HepG2 (cell line): ENCODE results near the gene ABHD17A. TPM values are rescaled to one million over a fixed set of nuclear protein-coding genes. Genes with fewer than 3 reads are reported as not detected.

Source experiments
- ARID4A ChIP-seq: sonication (generic); formaldehyde crosslinking; IDR thresholded peaks from 2 replicates; pipeline ENCODE4 v1.5.0; 2020; ENCODE audit warnings: mild to moderate bottlenecking, missing genetic modification reagents, borderline replicate concordance
- BCL6 ChIP-seq: IDR thresholded peaks from 2 replicates; pipeline ENCODE4 v1.6.1; 2016; ENCODE audit warnings: missing genetic modification reagents, missing compliant biosample characterization
- KDM4B ChIP-seq: sonication (generic); formaldehyde crosslinking; IDR thresholded peaks from 2 replicates; pipeline ENCODE4 v1.4.0; 2020; ENCODE audit warnings: missing genetic modification reagents
- MEIS2 ChIP-seq: sonication (generic); formaldehyde crosslinking; IDR thresholded peaks from 2 replicates; pipeline ENCODE4 v1.9.0; 2021; ENCODE audit warnings: mild to moderate bottlenecking, missing genetic modification reagents
- NAIF1 ChIP-seq: sonication (generic); formaldehyde crosslinking; IDR thresholded peaks from 2 replicates; pipeline ENCODE4 v1.5.0; 2020; ENCODE audit warnings: mild to moderate bottlenecking, missing genetic modification reagents, borderline replicate concordance
- NR1H2 ChIP-seq: sonication (generic); formaldehyde crosslinking; IDR thresholded peaks from 2 replicates; pipeline ENCODE4 v1.8.1; 2022; ENCODE audit warnings: low read depth, missing genetic modification reagents, borderline replicate concordance
- PHF20 ChIP-seq: sonication (generic); formaldehyde crosslinking; IDR thresholded peaks from 2 replicates; pipeline ENCODE4 v1.5.0; 2020; ENCODE audit warnings: mild to moderate bottlenecking, missing genetic modification reagents
- SIX1 ChIP-seq: sonication (generic); formaldehyde crosslinking; IDR thresholded peaks from 2 replicates; pipeline ENCODE4 v1.4.0; 2020; ENCODE audit warnings: missing genetic modification reagents, borderline replicate concordance
- SP140L ChIP-seq: sonication (generic); formaldehyde crosslinking; IDR thresholded peaks from 2 replicates; pipeline ENCODE4 v1.4.0; 2020; ENCODE audit warnings: missing genetic modification reagents, borderline replicate concordance
- TBX2 ChIP-seq: sonication (generic); formaldehyde crosslinking; IDR thresholded peaks from 2 replicates; pipeline ENCODE4 v1.5.0; 2020; ENCODE audit warnings: missing genetic modification reagents, mild to moderate bottlenecking, borderline replicate concordance
- TFAP4 ChIP-seq: sonication (generic); IDR thresholded peaks from 2 replicates; pipeline ENCODE4 v1.6.1; 2016; ENCODE audit warnings: low read depth, borderline replicate concordance
- TFE3 ChIP-seq: IDR thresholded peaks from 2 replicates; pipeline ENCODE4 v1.6.1; 2016
- ZEB1 ChIP-seq: IDR thresholded peaks from 2 replicates; pipeline ENCODE4 v1.6.1; 2012; ENCODE audit warnings: mild to moderate bottlenecking, low read depth, inconsistent platforms; ENCODE audit not compliant: insufficient replicate concordance
- ZNF24 ChIP-seq: fragments of 450-650 bp; IDR thresholded peaks from 2 replicates; pipeline ENCODE4 v1.6.1; 2017; ENCODE audit warnings: antibody characterized with exemption, mild to moderate bottlenecking
- ZNF251 ChIP-seq: sonication (generic); formaldehyde crosslinking; IDR thresholded peaks from 2 replicates; pipeline ENCODE4 v1.9.0; 2021; ENCODE audit warnings: mild to moderate bottlenecking, missing genetic modification reagents
- ZNF44 ChIP-seq: sonication (generic); formaldehyde crosslinking; IDR thresholded peaks from 2 replicates; pipeline ENCODE4 v1.5.1; 2020; ENCODE audit warnings: mild to moderate bottlenecking, missing genetic modification reagents
- ZNF550 ChIP-seq: sonication (generic); formaldehyde crosslinking; IDR thresholded peaks from 2 replicates; pipeline ENCODE4 v1.4.0; 2020; ENCODE audit warnings: mild to moderate bottlenecking, missing genetic modification reagents, borderline replicate concordance
- ZNF572 ChIP-seq: sonication (generic); formaldehyde crosslinking; IDR thresholded peaks from 2 replicates; pipeline ENCODE4 v1.5.1; 2020; ENCODE audit warnings: mild to moderate bottlenecking, missing genetic modification reagents
- ZNF574 ChIP-seq: sonication (generic); formaldehyde crosslinking; IDR thresholded peaks from 2 replicates; pipeline ENCODE4 v1.4.0; 2020; ENCODE audit warnings: missing genetic modification reagents
- ZNF768 ChIP-seq: sonication (generic); formaldehyde crosslinking; IDR thresholded peaks from 2 replicates; pipeline ENCODE4 v1.4.0; 2020; ENCODE audit warnings: missing genetic modification reagents
- ZSCAN31 ChIP-seq: sonication (generic); formaldehyde crosslinking; IDR thresholded peaks from 2 replicates; pipeline ENCODE4 v1.5.0; 2020; ENCODE audit warnings: low read depth, mild to moderate bottlenecking, missing genetic modification reagents
- polyA plus RNA-seq, 8 experiments: library from polyadenylated mRNA; depleted of rRNA in 3 of 8; stranded (reverse) in 7 of 8; unstranded in 1 of 8; fragments of >200 nt; fragmentation: Illumina TruSeq in 4 of 8; extraction: Trizol in 4 of 8; gene quantifications; 2 replicates each; pipeline versions ENCODE4 v1.2.1 to v1.2.3, GENCODE V29; 2011 to 2016; ENCODE audit warnings: low read depth in 4 of 8, missing spikeins in 1 of 8, mixed read lengths in 1 of 8; ENCODE audit not compliant: insufficient read depth in 1 of 8
- total RNA-seq, 5 experiments: library from RNA; depleted of rRNA; stranded (reverse); fragments of >200 nt; fragmentation: Illumina TruSeq; extraction: Trizol; gene quantifications; 2 replicates each; pipeline ENCODE4 v1.2.3, GENCODE V29; 2016; ENCODE audit warnings: low read depth in 1 of 5

ABHD17A gene
- total and polyA plus RNA-seq, 2 of the 13 experiments (the other 11 are each of a cell fraction or from before 2014, with no cell fraction given), result 27.7 to 40.8 TPM

GRCh38 chr19:1871140-1871597, 14.1 kb downstream of the ABHD17A start (continued):
- no peak for TF ChIP-seq ZNF550 (CRISPR knock-in tag)
- peak; percentile 83; the same call in 1 of the 2 replicates for TF ChIP-seq ARID4A (CRISPR knock-in tag)
- no peak for TF ChIP-seq SP140L
- TF ChIP-seq TFAP4, result no peak
- peak; percentile 95 for TF ChIP-seq TBX2 (CRISPR knock-in tag)
- TF ChIP-seq ZNF44 (CRISPR knock-in tag), result no peak
- TF ChIP-seq ZNF768 (CRISPR knock-in tag), result no peak; the same call in 1 of the 2 replicates
- no peak for TF ChIP-seq PHF20 (CRISPR knock-in tag)
- peak; percentile 62; the same call in 1 of the 2 replicates for TF ChIP-seq ZNF572 (CRISPR knock-in tag)
- peak; percentile 46; the same call in 1 of the 2 replicates for TF ChIP-seq BCL6
- no peak for TF ChIP-seq NAIF1 (CRISPR knock-in tag)
- TF ChIP-seq ZNF251 (CRISPR knock-in tag), result no peak
- TF ChIP-seq SIX1 (CRISPR knock-in tag), result 0 out of 2 replicates have a peak, but pooled peaks have one; percentile 50
- peak; percentile 73; the same call in 1 of the 2 replicates for TF ChIP-seq TFE3
- no peak for TF ChIP-seq NR1H2
- peak; percentile 74; the same call in 1 of the 2 replicates for TF ChIP-seq ZNF574 (CRISPR knock-in tag)
- TF ChIP-seq KDM4B (CRISPR knock-in tag), result no peak
- TF ChIP-seq ZEB1, result peak; percentile 90
- TF ChIP-seq MEIS2 (CRISPR knock-in tag), result peak; percentile 81
- no peak for TF ChIP-seq ZNF24
- peak; percentile 67; the same call in 1 of the 2 replicates for TF ChIP-seq ZSCAN31 (CRISPR knock-in tag)
